ENCODE data around the gene SLFN12L. TPM values are rescaled to one million over a fixed set of nuclear protein-coding genes. Genes with fewer than 3 reads are reported as not detected.
"Not testable (repeated sequence)": the region's sequence is repeated elsewhere in the genome, so short reads cannot be mapped to it uniquely, and the experiment has no call there.

The SLFN12L gene
- total and polyA plus RNA-seq, 2 donors (not counting 1 experiment from before 2014, with no cell fraction given): 0.43 to 3.8 TPM

DNA sequence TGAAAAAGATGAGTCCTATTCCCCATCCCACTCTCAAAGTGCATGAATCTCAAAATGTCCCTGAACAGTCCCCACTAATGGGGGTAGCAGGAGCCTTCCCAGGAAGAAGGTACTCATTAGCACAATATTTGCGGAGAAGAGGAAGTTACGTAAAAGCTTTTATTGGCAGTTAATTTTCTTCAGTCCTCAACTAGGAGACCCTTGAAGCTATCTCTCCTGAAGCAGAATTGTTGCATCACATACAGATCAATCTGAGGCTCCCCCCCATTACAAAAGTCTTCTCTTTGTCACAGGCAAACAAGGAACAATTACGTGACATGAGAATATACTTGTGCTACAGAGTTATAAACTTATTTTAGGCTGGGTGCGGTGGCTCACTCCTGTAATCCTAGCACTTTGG is 14.2 kb downstream of the SLFN12L start:
- Histone ChIP-seq H3K27me3 (replicated peaks in 1 of 4; ENCODE audit: control extremely low read depth in 1 of 4, control insufficient read depth in 3 of 4, insufficient read depth in 4 of 4, low read length in 3 of 4) (peaks cover 0 to 5% (median 0%) of the 10 kb centered on the region in 4 experiments), H3K27ac (ENCODE audit: low read length in 2 of 2) (no peak overlapping the region), H3K4me1 (ENCODE audit: control insufficient read depth in 2 of 2, insufficient read depth in 2 of 2, low read length in 2 of 2) (peaks cover 3% of the 10 kb centered on the region in 2 donors), H3K79me2 (ENCODE audit: control insufficient read depth, insufficient read depth, low read length) (no peaks in the 10 kb centered on the region), H2AFZ (ENCODE audit: insufficient read depth, low read depth, low read length, poor library complexity, severe bottlenecking) (no peak overlapping the region), H4K20me1 (ENCODE audit: control insufficient read depth, insufficient read depth, low read length, poor library complexity, severe bottlenecking) (no peaks in the 10 kb centered on the region), H3K4me3 (ENCODE audit: control extremely low read depth in 1 of 5, extremely low read depth in 1 of 5, insufficient read depth in 1 of 5, low read depth in 2 of 5, low read length in 4 of 5) (no peak overlapping the region), H3K9ac (ENCODE audit: low read length) (no peak overlapping the region), H3K4me2 (replicated peaks; ENCODE audit: low read depth, low read length, poor library complexity, severe bottlenecking) (no peak overlapping the region), H3K9me3 (ENCODE audit: control extremely low read depth in 1 of 3, control insufficient read depth in 2 of 3, insufficient read depth in 1 of 3, low read length in 2 of 3) (no peaks in the 10 kb centered on the region), H3K36me3 (replicated peaks in 1 of 2; ENCODE audit: control extremely low read depth in 1 of 2, control insufficient read depth in 1 of 2, extremely low read depth in 1 of 2, insufficient read depth in 2 of 2, low read length in 1 of 2) (no peaks in the 10 kb centered on the region)
- Mint-ChIP-seq H3K9me3 (ENCODE audit: insufficient read depth) (no peaks in the 10 kb centered on the region), H3K27ac (no peak overlapping the region), H3K4me1 (peaks cover 6% of the 10 kb centered on the region), H3K4me3 (no peak overlapping the region), H3K27me3 (peaks cover 24% of the 10 kb centered on the region)
- no peak for DNase-seq
- no CpG with 5 or more reads among the region's 4 CpGs for WGBS (ENCODE audit: insufficient coverage)
- POLR2A ChIA-PET: no interaction called here
- CTCF ChIA-PET: interaction anchor here (1.5 kb wide), 2 partner anchors 10 to 14 kb away, joined by 4 to 6 read pairs; partner anchors contain the start of gene SLFN12L
- ATAC-seq (ENCODE audit: low read depth): no peak
- TF ChIP-seq, protein P1, sequence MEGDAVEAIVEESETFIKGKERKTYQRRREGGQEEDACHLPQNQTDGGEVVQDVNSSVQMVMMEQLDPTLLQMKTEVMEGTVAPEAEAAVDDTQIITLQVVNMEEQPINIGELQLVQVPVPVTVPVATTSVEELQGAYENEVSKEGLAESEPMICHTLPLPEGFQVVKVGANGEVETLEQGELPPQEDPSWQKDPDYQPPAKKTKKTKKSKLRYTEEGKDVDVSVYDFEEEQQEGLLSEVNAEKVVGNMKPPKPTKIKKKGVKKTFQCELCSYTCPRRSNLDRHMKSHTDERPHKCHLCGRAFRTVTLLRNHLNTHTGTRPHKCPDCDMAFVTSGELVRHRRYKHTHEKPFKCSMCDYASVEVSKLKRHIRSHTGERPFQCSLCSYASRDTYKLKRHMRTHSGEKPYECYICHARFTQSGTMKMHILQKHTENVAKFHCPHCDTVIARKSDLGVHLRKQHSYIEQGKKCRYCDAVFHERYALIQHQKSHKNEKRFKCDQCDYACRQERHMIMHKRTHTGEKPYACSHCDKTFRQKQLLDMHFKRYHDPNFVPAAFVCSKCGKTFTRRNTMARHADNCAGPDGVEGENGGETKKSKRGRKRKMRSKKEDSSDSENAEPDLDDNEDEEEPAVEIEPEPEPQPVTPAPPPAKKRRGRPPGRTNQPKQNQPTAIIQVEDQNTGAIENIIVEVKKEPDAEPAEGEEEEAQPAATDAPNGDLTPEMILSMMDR (IDR thresholded peaks at IDR 0.05): no peak
- no peak for TF ChIP-seq EZH2 (IDR thresholded peaks at IDR 0.05; ENCODE audit: borderline replicate concordance, insufficient read depth, low read depth, low read length, poor library complexity, severe bottlenecking)
- intact Hi-C loops (cut with micrococcal nuclease): no loop called here

DNA sequence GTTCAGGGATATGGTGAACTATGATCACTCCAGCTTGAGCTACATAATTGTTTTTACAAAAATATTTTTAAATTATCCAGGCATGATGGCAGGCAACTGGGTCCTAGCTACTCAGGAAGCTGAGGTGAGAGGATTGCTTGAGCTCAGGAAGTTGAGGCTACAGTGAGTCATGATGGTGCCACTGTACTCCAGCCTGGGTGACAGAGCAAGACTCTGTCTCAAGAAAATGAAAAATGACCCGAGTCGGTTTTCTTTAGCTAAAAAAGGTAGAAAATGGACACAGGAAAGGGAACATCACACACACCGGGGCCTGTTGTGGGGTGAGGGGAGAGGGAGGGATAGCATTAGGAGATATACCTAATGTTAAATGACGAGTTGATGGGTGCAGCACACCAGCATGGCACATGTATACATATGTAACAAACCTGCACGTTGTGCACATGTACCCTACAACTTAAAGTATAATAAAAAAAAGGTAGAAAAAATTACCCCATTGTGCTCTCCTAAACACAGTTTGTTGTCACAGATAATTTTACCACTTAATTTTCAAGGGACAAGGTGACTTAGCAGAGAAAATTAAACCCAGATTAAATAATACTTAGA is 15.7 kb downstream of the SLFN12L start:
- H2AFZ ChIP-seq (ENCODE audit: insufficient read depth, low read depth, low read length, poor library complexity, severe bottlenecking); DNase-seq; H3K4me2 ChIP-seq (replicated peaks; ENCODE audit: low read depth, low read length, poor library complexity, severe bottlenecking); H3K9me3 ChIP-seq (ENCODE audit: control extremely low read depth in 1 of 3, control insufficient read depth in 2 of 3, insufficient read depth in 1 of 3, low read length in 2 of 3); H3K27ac ChIP-seq (ENCODE audit: low read length in 2 of 2); H3K9me3 Mint-ChIP-seq (ENCODE audit: insufficient read depth); H3K4me1 Mint-ChIP-seq; intact Hi-C loops (cut with micrococcal nuclease); H3K4me3 ChIP-seq (ENCODE audit: control extremely low read depth in 1 of 5, extremely low read depth in 1 of 5, insufficient read depth in 1 of 5, low read depth in 2 of 5, low read length in 4 of 5); H3K9ac ChIP-seq (ENCODE audit: low read length); H3K36me3 ChIP-seq (replicated peaks in 1 of 2; ENCODE audit: control extremely low read depth in 1 of 2, control insufficient read depth in 1 of 2, extremely low read depth in 1 of 2, insufficient read depth in 2 of 2, low read length in 1 of 2); H3K79me2 ChIP-seq (ENCODE audit: control insufficient read depth, insufficient read depth, low read length); H3K4me3 Mint-ChIP-seq; H3K27me3 ChIP-seq (replicated peaks in 1 of 4; ENCODE audit: control extremely low read depth in 1 of 4, control insufficient read depth in 3 of 4, insufficient read depth in 4 of 4, low read length in 3 of 4); H3K27ac Mint-ChIP-seq; H3K4me1 ChIP-seq (ENCODE audit: control insufficient read depth in 2 of 2, insufficient read depth in 2 of 2, low read length in 2 of 2); H4K20me1 ChIP-seq (ENCODE audit: control insufficient read depth, insufficient read depth, low read length, poor library complexity, severe bottlenecking): not testable (repeated sequence)
- H3K27me3 Mint-ChIP-seq: peaks cover 34% of the 10 kb centered on the region
- 0% methylated on average over 2 of the region's 5 CpGs for WGBS (ENCODE audit: insufficient coverage)
- ChIA-PET CTCF (interaction anchor here (1.3 to 1.5 kb wide), 2 partner anchors 13 to 15 kb away, joined by 4 read pairs; partner anchors contain the start of gene SLFN12L), POLR2A (interaction anchor here (0.6 kb wide), 1 partner anchor 14 kb away, joined by 9 read pairs; no protein-coding TSS in a partner anchor)
- ATAC-seq (ENCODE audit: low read depth): peak; percentile 24

All from B cell (primary cell).